Heart left ventricle (tissue), 16 donors: ENCODE measurements around the gene EVA1A. TPM values are rescaled to one million over a fixed set of nuclear protein-coding genes. Genes with fewer than 3 reads are reported as not detected.

Source experiments
- ATAC-seq, 4 donors: fragments of 200-7000 bp; cut with Tn5 transposase; one replicate each; pipeline ENCODE4 v1.9.1; 2020 to 2022; ENCODE audit warnings: moderate library complexity in 4 of 4, mild to moderate bottlenecking in 3 of 4, moderate number of reproducible peaks in 1 of 4
- DNase-seq, 5 donors: peaks; one replicate each; pipeline ENCODE4 v3.0.0-alpha.2; 2020
- H3K27ac ChIP-seq, 12 donors: fragments of 200-600 bp; sonication (generic) in 4 of 12; one replicate each; pipeline versions ENCODE4 v1.5.0 to v1.8.0; 2016 to 2022; ENCODE audit warnings: mild to moderate bottlenecking in 2 of 12
- H3K27me3 ChIP-seq, 9 donors: fragments of 200-600 bp; sonication (generic) in 2 of 9; one replicate each; pipeline versions ENCODE4 v1.5.1 to v1.8.0; 2016 to 2022; ENCODE audit warnings: mild to moderate bottlenecking in 3 of 9
- H3K36me3 ChIP-seq, 9 donors: fragments of 200-600 bp; sonication (generic) in 2 of 9; one replicate each; pipeline versions ENCODE4 v1.5.0 to v1.8.0; 2018 to 2022; ENCODE audit warnings: mild to moderate bottlenecking in 2 of 9
- H3K4me1 ChIP-seq, 12 donors: fragments of 200-600 bp; sonication (generic) in 4 of 12; one replicate each; pipeline versions ENCODE4 v1.5.0 to v1.8.0; 2016 to 2022; ENCODE audit warnings: mild to moderate bottlenecking in 3 of 12
- H3K4me3 ChIP-seq, 12 donors: fragments of 200-600 bp; sonication (generic) in 4 of 12; one replicate each; pipeline versions ENCODE4 v1.5.0 to v1.8.0; 2017 to 2022; ENCODE audit warnings: mild to moderate bottlenecking in 9 of 12, moderate library complexity in 4 of 12
- H3K9me3 ChIP-seq, 12 donors: fragments of 200-600 bp; sonication (generic) in 4 of 12; one replicate each; pipeline versions ENCODE4 v1.5.0 to v1.8.0; 2016 to 2022; ENCODE audit warnings: mild to moderate bottlenecking in 1 of 12
- POLR2A ChIP-seq, 2 donors: fragments of 450-650 bp; IDR thresholded peaks; one replicate each; pipeline ENCODE4 v1.6.1; 2017; ENCODE audit warnings: antibody characterized with exemption in 2 of 2, mild to moderate bottlenecking in 2 of 2, moderate library complexity in 2 of 2
- WGBS, 4 donors: extraction: QIAGEN DNeasy Blood & Tissue Kit in 2 of 4; methylation state at CpG; one replicate each; pipeline versions ENCODE4 v1.1.5 to v1.1.7; 2013 to 2018; 5-methylcytosine and 5-hydroxymethylcytosine counted together
- intact Hi-C, 10 donors: fragments of 100-400 bp; cut with DNase I; formaldehyde crosslinking; loops; one replicate each; pipeline versions ENCODE4 v1.11.1 to v1.14.2; 2022
- polyA plus RNA-seq, 2 donors: library from polyadenylated mRNA; stranded (reverse); fragments of 200-250 nt; gene quantifications; one replicate each; pipeline ENCODE4 v1.2.3, GENCODE V29; 2013
- total RNA-seq, 9 donors: library from RNA; depleted of rRNA in 2 of 9; stranded (reverse); fragments of >200 nt in 2 of 9; fragmentation: NEBNext Ultra II Directional in 3 of 9; extraction: Animal tissue kit (Norgen Biotek cat#: 25700) in 3 of 9; gene quantifications; one replicate each; pipeline versions ENCODE4 v1.1.0 to v1.2.4, GENCODE V29; 2016 to 2023
- TF ChIP-seq, protein P1 (sequence below), 12 donors: fragments of 200-600 bp; sonication (generic) in 4 of 12; IDR thresholded peaks; one replicate each; pipeline versions ENCODE4 v1.5.0 to v1.8.0; 2018 to 2022; ENCODE audit warnings: antibody characterized with exemption in 12 of 12, mild to moderate bottlenecking in 5 of 12
- donor health status: ischemic (EF 13 %, LVEDD 7.1; RV severe dilation, severe dysfunction).
- donor health status: healthy with polysubstance abuse.
- donor health status: DM: no; HTN: yes; CAD: no.
- donor health status: DM: no; HTN: no; CAD: no.
- donor health status: ischemic (EF 25% LVEDD 6.9; RV normal size, moderate dysfunction).
- donor health status: ischemic (EF 25% LVEDD 5.7; RV mildly dilated, moderate dysfunction).
- donor health status: healthy.
- donor health status: DM: yes; HTN: yes; CAD: no.
- donor health status: ischemic (EF 35%, LVEDD 5.7; RV mildly dilated, moderate dysfunction).
- donor health status: nonischemic (EF 11% LVEDD 7.7; RV severe dilation, severe dysfunction).
- donor health status: DM: yes; HTN: yes; CAD: no.
- donor health status: PGD.
- donor health status: ischemic (EF 29% LVEDD 5.4; RV normal size, mild dysfunction).
- donor health status: nonischemic (EF 23%, LVEDD 6.1; RV moderate dilation, normal function).

The EVA1A gene
- total and polyA plus RNA-seq, 11 donors: 0.19 to 5.0 (median 1.4) TPM; not detected in 1

DNA sequence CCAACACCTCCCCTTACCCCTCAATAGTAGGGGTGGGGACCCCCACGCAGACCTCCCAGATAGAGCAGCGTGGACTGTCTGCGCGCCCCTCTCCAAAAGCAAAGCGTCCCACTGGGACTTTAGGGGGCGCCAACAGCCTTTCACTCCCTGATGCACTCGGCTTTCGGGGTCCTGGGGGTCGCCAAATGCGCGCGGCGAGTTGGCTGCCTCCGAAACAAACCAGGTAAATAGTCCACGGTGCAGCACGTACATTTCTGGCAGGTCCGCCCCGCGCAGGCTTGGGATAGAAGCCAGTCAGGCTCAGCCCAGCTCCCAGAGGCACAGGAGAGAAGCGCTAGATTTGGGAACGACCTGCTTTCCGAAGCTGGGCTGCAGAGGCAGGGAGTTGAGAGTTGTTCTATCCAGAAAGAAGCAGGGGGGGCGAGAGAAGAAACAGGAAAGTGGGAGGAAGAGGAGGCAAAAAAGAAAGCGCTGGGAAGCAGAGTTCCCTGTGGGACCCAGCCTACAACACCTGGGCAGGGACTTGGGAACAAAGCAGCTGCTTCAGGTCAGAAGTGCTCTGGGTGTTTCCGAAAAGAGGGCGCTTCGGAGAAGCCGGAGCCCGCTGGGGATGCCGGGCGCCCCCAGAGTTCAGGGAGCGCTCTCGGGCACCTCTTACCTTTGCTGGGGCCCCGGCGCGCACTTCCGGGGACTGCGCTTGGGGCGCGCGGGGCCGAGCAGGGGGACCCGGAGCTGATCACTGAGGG lies 544 bp downstream of the EVA1A start:
- TF ChIP-seq POLR2A (IDR thresholded peaks at IDR 0.05): no peak
- TF ChIP-seq, protein P1, sequence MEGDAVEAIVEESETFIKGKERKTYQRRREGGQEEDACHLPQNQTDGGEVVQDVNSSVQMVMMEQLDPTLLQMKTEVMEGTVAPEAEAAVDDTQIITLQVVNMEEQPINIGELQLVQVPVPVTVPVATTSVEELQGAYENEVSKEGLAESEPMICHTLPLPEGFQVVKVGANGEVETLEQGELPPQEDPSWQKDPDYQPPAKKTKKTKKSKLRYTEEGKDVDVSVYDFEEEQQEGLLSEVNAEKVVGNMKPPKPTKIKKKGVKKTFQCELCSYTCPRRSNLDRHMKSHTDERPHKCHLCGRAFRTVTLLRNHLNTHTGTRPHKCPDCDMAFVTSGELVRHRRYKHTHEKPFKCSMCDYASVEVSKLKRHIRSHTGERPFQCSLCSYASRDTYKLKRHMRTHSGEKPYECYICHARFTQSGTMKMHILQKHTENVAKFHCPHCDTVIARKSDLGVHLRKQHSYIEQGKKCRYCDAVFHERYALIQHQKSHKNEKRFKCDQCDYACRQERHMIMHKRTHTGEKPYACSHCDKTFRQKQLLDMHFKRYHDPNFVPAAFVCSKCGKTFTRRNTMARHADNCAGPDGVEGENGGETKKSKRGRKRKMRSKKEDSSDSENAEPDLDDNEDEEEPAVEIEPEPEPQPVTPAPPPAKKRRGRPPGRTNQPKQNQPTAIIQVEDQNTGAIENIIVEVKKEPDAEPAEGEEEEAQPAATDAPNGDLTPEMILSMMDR (IDR thresholded peaks at IDR 0.05): peak in 3 of 12 donors; percentile 11 to 23 (median 16)
- DNase-seq (no peak), ATAC-seq (peak in 3 of 4 donors; percentile 28 to 48 (median 30))
- Histone ChIP-seq H3K36me3 (no peaks in the 10 kb centered on the region), H3K4me3 (peak overlapping the region; percentile 48 to 84 (median 64)), H3K4me1 (peaks cover 0 to 21% (median 6%) of the 10 kb centered on the region in 12 donors), H3K27ac (peak overlapping the region in 10 of 12 donors; percentile 40 to 82 (median 63)), H3K9me3 (no peaks in the 10 kb centered on the region), H3K27me3 (peaks cover 0 to 36% (median 6%) of the 10 kb centered on the region in 9 donors)
- intact Hi-C loops: loop anchor here in 1 of 10 donors (5.0 kb wide), 1 partner anchor 42 kb away; no protein-coding TSS in a partner anchor
- 0 to 1% (median 1%) methylated on average over 28 to 43 of the region's 43 CpGs for WGBS, 4 donors

DNA sequence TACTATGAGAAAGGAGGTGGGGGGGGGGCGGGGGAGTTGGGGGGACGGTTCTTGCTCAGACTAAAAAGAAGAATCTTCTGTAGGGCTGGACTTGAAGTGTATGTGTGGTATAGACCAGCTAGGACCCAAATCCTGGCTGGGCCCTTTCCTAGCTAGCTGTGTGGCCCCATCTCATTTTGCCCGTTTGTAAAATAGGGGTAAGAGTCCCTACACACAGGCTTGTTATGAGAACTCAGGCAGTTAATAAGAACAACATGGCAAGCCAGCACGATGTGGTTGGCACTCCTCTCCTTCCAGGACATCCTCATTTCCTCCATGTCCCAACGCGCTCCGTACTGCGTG lies 1.1 kb downstream of the EVA1A start:
- intact Hi-C loops: loop anchor here in 2 of 10 donors (5.0 to 10.0 kb wide), 2 partner anchors 43 to 75 kb away; no protein-coding TSS in a partner anchor
- no peak for DNase-seq

DNA sequence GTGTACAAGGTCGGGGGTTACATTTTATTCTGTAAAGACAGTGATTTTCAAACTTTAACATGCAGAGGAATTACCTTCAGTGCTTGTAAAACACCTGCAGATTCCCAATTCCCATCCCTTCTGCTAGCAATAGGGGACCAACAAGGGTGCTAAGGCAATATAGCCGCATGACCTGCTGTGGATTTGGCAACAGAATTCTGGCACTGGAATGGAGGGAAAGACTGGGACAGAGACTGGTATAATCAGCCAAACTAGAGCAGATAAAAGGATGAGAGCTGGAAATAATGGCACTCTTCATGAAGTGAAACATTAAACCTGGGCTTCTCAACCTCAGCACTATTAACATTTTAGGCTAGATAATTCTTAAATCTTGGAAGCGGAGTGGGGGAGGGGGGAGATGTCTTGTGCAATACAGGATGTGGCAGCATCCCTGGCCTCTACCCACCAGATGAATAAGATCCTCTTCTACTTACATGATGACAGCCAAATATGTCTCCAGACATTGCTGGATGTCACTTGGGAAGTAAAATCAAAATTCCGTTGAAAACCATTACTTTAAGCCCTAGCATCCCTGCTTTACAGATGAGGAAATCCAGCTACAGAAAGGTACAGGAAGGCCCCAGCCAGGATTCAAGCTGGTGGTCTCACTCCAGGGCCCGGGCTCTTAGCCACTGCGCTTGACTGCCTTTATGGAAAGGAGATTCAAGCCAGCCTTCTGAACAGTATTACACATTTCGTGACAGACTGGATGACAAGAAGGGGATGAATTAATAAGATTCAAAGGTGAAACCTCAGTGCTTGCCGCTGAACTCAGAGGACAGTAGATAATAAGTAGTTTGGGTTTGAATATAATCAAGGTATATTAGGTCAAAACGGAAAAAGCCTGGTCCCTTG lies 1.7 kb downstream of the EVA1A start:
- H3K4me3 ChIP-seq: peak overlapping the region in 2 of 12 donors; percentile 64 to 84
- H3K27me3 ChIP-seq: peaks cover 0 to 34% (median 6%) of the 10 kb centered on the region in 9 donors
- H3K9me3 ChIP-seq: no peaks in the 10 kb centered on the region
- no peak overlapping the region for H3K27ac ChIP-seq
- peak in 1 of 4 donors; percentile 20 for ATAC-seq
- no peak for TF ChIP-seq POLR2A (IDR thresholded peaks at IDR 0.05)
- TF ChIP-seq, protein P1 (IDR thresholded peaks at IDR 0.05): no peak
- peak in 1 of 5 donors; percentile 45 for DNase-seq
- WGBS, 4 donors: 73 to 78% (median 75%) methylated on average over 9 of the region's 9 CpGs
- no peaks in the 10 kb centered on the region for H3K36me3 ChIP-seq
- intact Hi-C loops: loop anchor here in 1 of 10 donors (10.0 kb wide), 1 partner anchor 74 kb away; no protein-coding TSS in a partner anchor
- peaks cover 0 to 21% (median 6%) of the 10 kb centered on the region in 12 donors for H3K4me1 ChIP-seq

More for the DNA sequence above, 1.1 kb downstream of the EVA1A start:
- no peak for ATAC-seq
- Histone ChIP-seq H3K27me3 (peaks cover 0 to 36% (median 6%) of the 10 kb centered on the region in 9 donors), H3K4me3 (peak overlapping the region; percentile 48 to 84 (median 64)), H3K36me3 (no peaks in the 10 kb centered on the region), H3K9me3 (no peaks in the 10 kb centered on the region), H3K4me1 (peaks cover 0 to 21% (median 6%) of the 10 kb centered on the region in 12 donors), H3K27ac (peak overlapping the region in 2 of 12 donors; percentile 39 to 75)
- WGBS, 4 donors: 11 to 19% (median 17%) methylated on average over 8 of the region's 8 CpGs
- TF ChIP-seq POLR2A (IDR thresholded peaks at IDR 0.05): no peak
- TF ChIP-seq, protein P1 (IDR thresholded peaks at IDR 0.05): no peak
